Immature natural killer cell (primary cell): ENCODE measurements around the gene SCARB1. TPM values are rescaled to one million over a fixed set of nuclear protein-coding genes. Genes with fewer than 3 reads are reported as not detected.

ENCODE experiments used
- DNase-seq, 3 donors: peaks; one replicate each; pipeline ENCODE4 v3.0.0; 2022; ENCODE audit warnings: mixed read lengths in 1 of 3
- H3K27ac Mint-ChIP-seq, 6 donors: one replicate each; pipeline ENCODE4 v1.8.0; 2020; ENCODE audit warnings: mixed read lengths in 6 of 6, mild to moderate bottlenecking in 5 of 6, inconsistent platforms in 4 of 6, moderate library complexity in 3 of 6
- H3K27me3 Mint-ChIP-seq, 3 donors: one replicate each; pipeline ENCODE4 v1.8.0; 2020 to 2021; ENCODE audit warnings: low read depth in 3 of 3, mild to moderate bottlenecking in 3 of 3, mixed read lengths in 3 of 3, moderate library complexity in 3 of 3, inconsistent platforms in 1 of 3
- H3K36me3 Mint-ChIP-seq, 3 donors: one replicate each; pipeline ENCODE4 v1.8.0; 2020; ENCODE audit warnings: mixed read lengths in 3 of 3, inconsistent platforms in 2 of 3, mild to moderate bottlenecking in 2 of 3
- H3K4me1 Mint-ChIP-seq, 2 donors: one replicate each; pipeline ENCODE4 v1.8.0; 2020; ENCODE audit warnings: inconsistent platforms in 2 of 2, mild to moderate bottlenecking in 2 of 2, mixed read lengths in 2 of 2, moderate library complexity in 1 of 2
- H3K4me3 Mint-ChIP-seq, 5 donors: one replicate each; pipeline ENCODE4 v1.8.0; 2020; ENCODE audit warnings: mild to moderate bottlenecking in 5 of 5, mixed read lengths in 5 of 5, inconsistent platforms in 3 of 5, moderate library complexity in 3 of 5
- H3K9me3 Mint-ChIP-seq, 6 donors: one replicate each; pipeline ENCODE4 v1.8.0; 2020; ENCODE audit warnings: mild to moderate bottlenecking in 6 of 6, mixed read lengths in 6 of 6, inconsistent platforms in 4 of 6, moderate library complexity in 3 of 6
- polyA plus RNA-seq, 3 donors: library from polyadenylated mRNA; unstranded; fragments of 300-500 nt; fragmentation: Illumina TruSeq; gene quantifications; one replicate each; pipeline ENCODE4 v1.2.3, GENCODE V29; 2021

SCARB1 gene
- polyA plus RNA-seq, 3 donors from 2014 or later, result 1.3 to 10.5 (median 2.4) TPM

- H3K27ac Mint-ChIP-seq, result no peak overlapping the region
- H3K4me3 Mint-ChIP-seq, result no peak overlapping the region
- H3K27me3 Mint-ChIP-seq, result peaks cover 11 to 18% (median 17%) of the 10 kb centered on the region in 3 donors
- H3K9me3 Mint-ChIP-seq, result no peaks in the 10 kb centered on the region
- no peak for DNase-seq
- H3K36me3 Mint-ChIP-seq, result no peaks in the 10 kb centered on the region
- peaks cover 3 to 8% of the 10 kb centered on the region in 2 donors for H3K4me1 Mint-ChIP-seq
These were observed 116.8 kb downstream of the SCARB1 start for GRCh38 chr12:124746649-124747425.

GRCh38 chr12:124745891-124746570 lies 117.6 kb downstream of the SCARB1 start:
- Mint-ChIP-seq H3K27ac (no peak overlapping the region), H3K4me1 (peaks cover 3 to 8% of the 10 kb centered on the region in 2 donors), H3K9me3 (no peaks in the 10 kb centered on the region), H3K36me3 (no peaks in the 10 kb centered on the region), H3K4me3 (peak overlapping the region in 1 of 5 donors; percentile 46), H3K27me3 (peaks cover 12 to 14% (median 13%) of the 10 kb centered on the region in 3 donors)
- no peak for DNase-seq

GRCh38 chr12:124745465-124745890 lies 118.2 kb downstream of the SCARB1 start:
- no peak overlapping the region for H3K27ac Mint-ChIP-seq
- H3K36me3 Mint-ChIP-seq, result no peaks in the 10 kb centered on the region
- DNase-seq, result no peak
- H3K4me3 Mint-ChIP-seq, result no peak overlapping the region
- peaks cover 12 to 15% (median 14%) of the 10 kb centered on the region in 3 donors for H3K27me3 Mint-ChIP-seq
- no peaks in the 10 kb centered on the region for H3K9me3 Mint-ChIP-seq
- H3K4me1 Mint-ChIP-seq, result peaks cover 3 to 8% of the 10 kb centered on the region in 2 donors

GRCh38 chr12:124744659-124745464 lies 118.8 kb downstream of the SCARB1 start:
- no peak for DNase-seq
- H3K27ac Mint-ChIP-seq, result no peak overlapping the region
- H3K27me3 Mint-ChIP-seq, result peaks cover 12 to 18% (median 17%) of the 10 kb centered on the region in 3 donors
- H3K36me3 Mint-ChIP-seq, result no peaks in the 10 kb centered on the region
- no peak overlapping the region for H3K4me3 Mint-ChIP-seq
- no peaks in the 10 kb centered on the region for H3K9me3 Mint-ChIP-seq
- H3K4me1 Mint-ChIP-seq, result peaks cover 3 to 8% of the 10 kb centered on the region in 2 donors

GRCh38 chr12:124744273-124744640 lies 119.4 kb downstream of the SCARB1 start:
- Mint-ChIP-seq H3K27ac (no peak overlapping the region), H3K4me1 (peaks cover 3 to 8% of the 10 kb centered on the region in 2 donors), H3K36me3 (no peaks in the 10 kb centered on the region), H3K9me3 (no peaks in the 10 kb centered on the region), H3K4me3 (no peak overlapping the region), H3K27me3 (peaks cover 16 to 18% (median 17%) of the 10 kb centered on the region in 3 donors)
- DNase-seq, result no peak

- H3K27me3 Mint-ChIP-seq, result peaks cover 16 to 17% (median 16%) of the 10 kb centered on the region in 3 donors
- H3K9me3 Mint-ChIP-seq, result no peaks in the 10 kb centered on the region
- DNase-seq, result no peak
- H3K4me1 Mint-ChIP-seq, result peaks cover 3 to 8% of the 10 kb centered on the region in 2 donors
- H3K27ac Mint-ChIP-seq, result no peak overlapping the region
- H3K36me3 Mint-ChIP-seq, result no peaks in the 10 kb centered on the region
- H3K4me3 Mint-ChIP-seq, result no peak overlapping the region
These were observed 120.0 kb downstream of the SCARB1 start for GRCh38 chr12:124743479-124744272.

GRCh38 chr12:124742678-124743077 lies 121.0 kb downstream of the SCARB1 start:
- no peak for DNase-seq
- Mint-ChIP-seq H3K4me3 (no peak overlapping the region), H3K4me1 (peaks cover 3 to 8% of the 10 kb centered on the region in 2 donors), H3K27ac (no peak overlapping the region), H3K9me3 (no peaks in the 10 kb centered on the region), H3K27me3 (peaks cover 12 to 18% (median 17%) of the 10 kb centered on the region in 3 donors), H3K36me3 (no peaks in the 10 kb centered on the region)

GRCh38 chr12:124742111-124742510 lies 121.6 kb downstream of the SCARB1 start:
- H3K27ac Mint-ChIP-seq, result no peak overlapping the region
- H3K4me1 Mint-ChIP-seq, result peaks cover 3 to 8% of the 10 kb centered on the region in 2 donors
- H3K9me3 Mint-ChIP-seq, result no peaks in the 10 kb centered on the region
- H3K27me3 Mint-ChIP-seq, result peaks cover 12 to 18% (median 17%) of the 10 kb centered on the region in 3 donors
- H3K4me3 Mint-ChIP-seq, result no peak overlapping the region
- no peaks in the 10 kb centered on the region for H3K36me3 Mint-ChIP-seq
- no peak for DNase-seq

GRCh38 chr12:124741211-124741610 lies 122.5 kb downstream of the SCARB1 start:
- Mint-ChIP-seq H3K27ac (no peak overlapping the region), H3K4me3 (no peak overlapping the region)
- no peak for DNase-seq

GRCh38 chr12:124740691-124741137 lies 123.0 kb downstream of the SCARB1 start:
- Mint-ChIP-seq H3K4me1 (no peaks in the 10 kb centered on the region), H3K27ac (no peak overlapping the region), H3K9me3 (no peaks in the 10 kb centered on the region), H3K27me3 (peaks cover 13 to 19% (median 13%) of the 10 kb centered on the region in 3 donors), H3K36me3 (no peaks in the 10 kb centered on the region), H3K4me3 (no peak overlapping the region)
- DNase-seq, result no peak

More at GRCh38 chr12:124741211-124741610, 122.5 kb downstream of the SCARB1 start:
- H3K9me3 Mint-ChIP-seq, result no peaks in the 10 kb centered on the region
- H3K27me3 Mint-ChIP-seq, result peaks cover 14 to 19% (median 16%) of the 10 kb centered on the region in 3 donors
- H3K4me1 Mint-ChIP-seq, result peaks cover under 1 to 4% of the 10 kb centered on the region in 2 donors
- no peaks in the 10 kb centered on the region for H3K36me3 Mint-ChIP-seq

GRCh38 chr12:124739953-124740561 lies 123.6 kb downstream of the SCARB1 start:
- no peak for DNase-seq
- no peaks in the 10 kb centered on the region for H3K36me3 Mint-ChIP-seq
- H3K27ac Mint-ChIP-seq, result no peak overlapping the region
- no peaks in the 10 kb centered on the region for H3K4me1 Mint-ChIP-seq
- H3K4me3 Mint-ChIP-seq, result no peak overlapping the region
- H3K9me3 Mint-ChIP-seq, result no peaks in the 10 kb centered on the region
- peaks cover 11 to 14% (median 12%) of the 10 kb centered on the region in 3 donors for H3K27me3 Mint-ChIP-seq

GRCh38 chr12:124738636-124739467 lies 124.8 kb downstream of the SCARB1 start:
- Mint-ChIP-seq H3K9me3 (no peaks in the 10 kb centered on the region), H3K27ac (peak overlapping the region in 1 of 6 donors; percentile 57), H3K4me1 (no peaks in the 10 kb centered on the region), H3K27me3 (peaks cover 9 to 18% (median 11%) of the 10 kb centered on the region in 3 donors), H3K4me3 (peak overlapping the region in 1 of 5 donors; percentile 72), H3K36me3 (no peaks in the 10 kb centered on the region)
- DNase-seq, result no peak
